ENCODE results near the gene RABAC1.
A peak's percentile ranks its signal among the peaks of the same experiment; 100 is the strongest.

The RABAC1 gene

DNA sequence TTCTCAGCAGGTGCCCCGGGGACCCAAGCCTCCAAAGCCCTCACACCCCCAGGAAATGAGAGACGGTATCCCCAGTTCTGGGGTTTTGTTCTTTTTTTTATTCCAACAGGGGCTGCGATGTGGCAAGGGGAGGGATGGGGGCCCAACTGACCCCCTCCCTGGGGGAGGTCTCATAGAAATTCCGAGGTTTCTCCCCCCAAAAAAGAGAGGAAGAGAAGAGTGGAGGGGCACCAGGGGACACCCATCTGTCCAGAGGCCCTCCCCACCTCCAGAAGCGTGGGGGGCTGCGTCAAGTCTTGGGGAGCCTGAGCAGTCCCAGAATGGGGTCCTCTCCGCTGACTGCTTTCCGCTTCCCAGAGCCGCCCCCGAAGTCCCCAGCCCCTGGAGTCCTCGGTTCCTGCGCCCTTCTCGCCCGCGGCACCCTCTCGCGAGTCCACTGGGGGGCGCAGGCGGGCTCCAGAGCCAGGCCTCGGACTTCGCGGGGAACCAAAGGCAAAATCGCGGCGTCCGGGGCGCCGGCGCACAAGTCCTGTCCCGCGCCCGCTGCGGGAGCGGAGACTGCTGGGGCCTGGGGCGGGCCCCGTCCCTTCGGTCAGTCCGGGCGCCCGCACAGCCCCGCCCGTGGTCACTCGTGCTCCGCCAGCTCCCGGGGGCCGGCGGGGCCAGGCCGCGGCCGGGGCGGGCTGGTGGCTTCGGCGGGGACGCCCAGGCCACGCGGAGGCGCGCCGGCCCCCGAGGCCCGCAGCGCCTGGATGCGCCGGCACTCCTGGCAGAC lies 39.3 kb upstream of the RABAC1 start:
- Histone ChIP-seq H3K9me2 (replicated peaks; ENCODE audit: insufficient read depth, low read length) (no peaks in the 10 kb centered on the region), H3K4me2 (ENCODE audit: low read depth, low read length) (peak overlapping the region; percentile 19; the same call in 1 of the 2 replicates), H3K9ac (ENCODE audit: low read length) (no peak overlapping the region), H3F3A (ENCODE audit: insufficient read depth, low read length) (no peaks in the 10 kb centered on the region), H3K4me1 (ENCODE audit: low read length) (no peaks in the 10 kb centered on the region), H3K36me3 (replicated peaks; ENCODE audit: insufficient read depth, low read length) (no peaks in the 10 kb centered on the region), H2AFZ (ENCODE audit: low read length) (no peak overlapping the region), H3K79me2 (ENCODE audit: low read length) (no peaks in the 10 kb centered on the region), H3K27me3 (replicated peaks; ENCODE audit: insufficient read depth, low read length) (peaks cover 85% of the 10 kb centered on the region), H3K27ac (ENCODE audit: low read length) (no peak overlapping the region), H3K4me3 (ENCODE audit: low read length) (no peak overlapping the region), H3K9me3 (replicated peaks; ENCODE audit: insufficient read depth, low read length) (no peaks in the 10 kb centered on the region), H4K20me1 (ENCODE audit: insufficient read depth, low read length) (no peaks in the 10 kb centered on the region)
- TF ChIP-seq, protein P1, sequence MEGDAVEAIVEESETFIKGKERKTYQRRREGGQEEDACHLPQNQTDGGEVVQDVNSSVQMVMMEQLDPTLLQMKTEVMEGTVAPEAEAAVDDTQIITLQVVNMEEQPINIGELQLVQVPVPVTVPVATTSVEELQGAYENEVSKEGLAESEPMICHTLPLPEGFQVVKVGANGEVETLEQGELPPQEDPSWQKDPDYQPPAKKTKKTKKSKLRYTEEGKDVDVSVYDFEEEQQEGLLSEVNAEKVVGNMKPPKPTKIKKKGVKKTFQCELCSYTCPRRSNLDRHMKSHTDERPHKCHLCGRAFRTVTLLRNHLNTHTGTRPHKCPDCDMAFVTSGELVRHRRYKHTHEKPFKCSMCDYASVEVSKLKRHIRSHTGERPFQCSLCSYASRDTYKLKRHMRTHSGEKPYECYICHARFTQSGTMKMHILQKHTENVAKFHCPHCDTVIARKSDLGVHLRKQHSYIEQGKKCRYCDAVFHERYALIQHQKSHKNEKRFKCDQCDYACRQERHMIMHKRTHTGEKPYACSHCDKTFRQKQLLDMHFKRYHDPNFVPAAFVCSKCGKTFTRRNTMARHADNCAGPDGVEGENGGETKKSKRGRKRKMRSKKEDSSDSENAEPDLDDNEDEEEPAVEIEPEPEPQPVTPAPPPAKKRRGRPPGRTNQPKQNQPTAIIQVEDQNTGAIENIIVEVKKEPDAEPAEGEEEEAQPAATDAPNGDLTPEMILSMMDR (IDR thresholded peaks at IDR 0.05; ENCODE audit: low read length): peak; percentile 63
- TF ChIP-seq EZH2phosphoT487 (IDR thresholded peaks at IDR 0.05; ENCODE audit: low read length): no peak
- TF ChIP-seq EZH2 (optimal IDR thresholded peaks at IDR 0.05; ENCODE audit: low read depth, low read length): no peak
- peak; percentile 45 for DNase-seq

DNA sequence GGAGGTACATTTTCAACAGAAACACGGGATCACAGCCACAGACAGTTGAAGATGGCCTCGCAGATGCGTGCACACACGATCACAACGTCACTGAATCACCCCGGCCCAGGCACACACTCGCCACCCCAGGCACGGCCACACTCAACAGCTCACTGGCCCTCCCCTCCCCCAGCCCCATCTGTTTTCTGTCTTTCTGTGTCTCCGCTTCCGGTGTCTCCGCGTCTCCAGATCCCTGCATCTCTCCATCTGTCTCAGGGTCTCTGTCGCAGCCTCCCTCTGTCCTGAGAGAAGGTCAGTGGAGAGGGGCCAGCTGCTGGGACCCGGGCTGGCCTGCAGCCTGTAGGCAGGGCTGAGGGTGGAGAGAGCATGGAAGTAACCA lies 38.7 kb upstream of the RABAC1 start:
- Histone ChIP-seq H3K4me1 (ENCODE audit: low read length) (no peaks in the 10 kb centered on the region), H3K4me2 (ENCODE audit: low read depth, low read length) (no peak overlapping the region), H3F3A (ENCODE audit: insufficient read depth, low read length) (no peaks in the 10 kb centered on the region), H3K9ac (ENCODE audit: low read length) (no peak overlapping the region), H3K27me3 (replicated peaks; ENCODE audit: insufficient read depth, low read length) (peaks cover 83% of the 10 kb centered on the region), H3K9me3 (replicated peaks; ENCODE audit: insufficient read depth, low read length) (no peaks in the 10 kb centered on the region), H3K4me3 (ENCODE audit: low read length) (no peak overlapping the region), H3K36me3 (replicated peaks; ENCODE audit: insufficient read depth, low read length) (no peaks in the 10 kb centered on the region), H4K20me1 (ENCODE audit: insufficient read depth, low read length) (no peaks in the 10 kb centered on the region), H2AFZ (ENCODE audit: low read length) (no peak overlapping the region), H3K79me2 (ENCODE audit: low read length) (no peaks in the 10 kb centered on the region), H3K9me2 (replicated peaks; ENCODE audit: insufficient read depth, low read length) (no peaks in the 10 kb centered on the region), H3K27ac (ENCODE audit: low read length) (no peak overlapping the region)
- no peak for TF ChIP-seq EZH2phosphoT487 (IDR thresholded peaks at IDR 0.05; ENCODE audit: low read length)
- no peak for TF ChIP-seq EZH2 (optimal IDR thresholded peaks at IDR 0.05; ENCODE audit: low read depth, low read length)
- TF ChIP-seq, protein P1 (IDR thresholded peaks at IDR 0.05; ENCODE audit: low read length): no peak
- no peak for DNase-seq

DNA sequence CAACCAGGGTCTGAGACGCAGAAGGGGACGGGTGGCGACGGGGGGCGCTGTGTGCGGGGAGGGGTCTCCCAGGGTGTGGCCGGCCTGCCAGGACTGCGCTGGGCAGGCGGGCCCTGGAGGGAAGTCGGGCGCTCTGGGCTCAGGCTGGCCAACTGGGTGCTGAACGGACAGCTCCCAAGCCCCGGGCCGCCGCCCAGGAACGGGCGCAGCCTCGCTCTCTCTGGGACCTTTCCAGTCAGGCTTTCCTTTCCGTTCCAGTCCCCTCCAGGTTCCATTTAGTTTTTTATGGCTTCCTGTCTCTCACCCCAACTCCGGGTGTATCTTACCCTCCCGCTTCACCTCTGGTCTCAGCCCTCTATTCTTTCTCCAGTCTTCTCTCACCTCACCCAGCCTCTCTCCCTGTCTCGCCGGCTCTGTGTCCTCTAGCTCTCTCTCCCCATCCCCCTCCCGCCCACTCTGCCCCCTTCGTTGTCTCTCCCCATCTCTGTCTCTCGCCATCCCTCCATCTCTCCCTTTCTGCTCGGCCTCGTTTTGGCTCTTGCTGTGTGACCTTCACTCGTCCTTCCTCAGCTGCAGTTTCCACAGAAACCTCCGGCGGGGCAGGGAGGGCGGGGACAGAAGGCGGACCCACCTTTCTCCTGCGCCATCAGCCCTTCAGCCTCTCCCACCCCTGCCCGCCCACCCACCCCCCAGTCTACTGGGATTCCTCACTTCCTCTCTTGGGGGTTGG lies 38.2 kb upstream of the RABAC1 start:
- peaks cover 83% of the 10 kb centered on the region for H3K27me3 ChIP-seq (replicated peaks; ENCODE audit: insufficient read depth, low read length)
- no peak overlapping the region for H3K9ac ChIP-seq (ENCODE audit: low read length)
- no peak overlapping the region for H3K4me3 ChIP-seq (ENCODE audit: low read length)
- H4K20me1 ChIP-seq (ENCODE audit: insufficient read depth, low read length): no peaks in the 10 kb centered on the region
- no peaks in the 10 kb centered on the region for H3K79me2 ChIP-seq (ENCODE audit: low read length)
- no peaks in the 10 kb centered on the region for H3F3A ChIP-seq (ENCODE audit: insufficient read depth, low read length)
- H2AFZ ChIP-seq (ENCODE audit: low read length): no peak overlapping the region
- no peaks in the 10 kb centered on the region for H3K4me1 ChIP-seq (ENCODE audit: low read length)
- H3K9me2 ChIP-seq (replicated peaks; ENCODE audit: insufficient read depth, low read length): no peaks in the 10 kb centered on the region
- no peaks in the 10 kb centered on the region for H3K36me3 ChIP-seq (replicated peaks; ENCODE audit: insufficient read depth, low read length)
- peak; percentile 27 for DNase-seq
- TF ChIP-seq, protein P1 (IDR thresholded peaks at IDR 0.05; ENCODE audit: low read length): no peak
- TF ChIP-seq EZH2phosphoT487 (IDR thresholded peaks at IDR 0.05; ENCODE audit: low read length) (no peak), EZH2 (optimal IDR thresholded peaks at IDR 0.05; ENCODE audit: low read depth, low read length) (no peak)
- no peaks in the 10 kb centered on the region for H3K9me3 ChIP-seq (replicated peaks; ENCODE audit: insufficient read depth, low read length)
- H3K4me2 ChIP-seq (ENCODE audit: low read depth, low read length): peak overlapping the region; percentile 16; the same call in 1 of the 2 replicates
- no peak overlapping the region for H3K27ac ChIP-seq (ENCODE audit: low read length)

All from MM.1S (cell line).